SK-N-SH treated with all-trans-retinoic acid at 6 μM for 48 hours (cell line): ENCODE results near the gene LRIG2.
"Not testable (repeated sequence)": the region's sequence is repeated elsewhere in the genome, so short reads cannot be mapped to it uniquely, and the experiment has no call there.

ENCODE experiments used
- ATAC-seq: fragments of 200-7000 bp; cut with Tn5 transposase; 3 replicates; pipeline ENCODE4 v1.9.1; 2020; ENCODE audit warnings: mild to moderate bottlenecking, moderate library complexity
- ARNTL ChIP-seq: fragments of 450-650 bp; formaldehyde crosslinking; IDR thresholded peaks from 2 replicates; pipeline ENCODE4 v1.5.0; 2020; ENCODE audit warnings: low read depth, mild to moderate bottlenecking, moderate library complexity, borderline replicate concordance
- BACH2 ChIP-seq: fragments of 250-450 bp; sonication (Bioruptor Pico); IDR thresholded peaks from 2 replicates; pipeline ENCODE4 v1.9.0; 2021; ENCODE audit warnings: mild to moderate bottlenecking, borderline replicate concordance
- CREB5 ChIP-seq: fragments of 250-450 bp; sonication (Bioruptor Pico); IDR thresholded peaks from 2 replicates; pipeline ENCODE4 v1.5.1; 2020; ENCODE audit warnings: low read depth, mild to moderate bottlenecking, moderate library complexity
- CSRNP3 ChIP-seq: fragments of 250-450 bp; sonication (Bioruptor Pico); IDR thresholded peaks from 2 replicates; pipeline ENCODE4 v1.5.1; 2021; ENCODE audit warnings: mild to moderate bottlenecking, moderate library complexity
- ESRRG ChIP-seq: fragments of 250-450 bp; sonication (Bioruptor Pico); IDR thresholded peaks from 2 replicates; pipeline ENCODE4 v1.6.1; 2021; ENCODE audit warnings: mild to moderate bottlenecking
- GLIS3 ChIP-seq: fragments of 250-450 bp; sonication (Bioruptor Pico); IDR thresholded peaks from 2 replicates; pipeline ENCODE4 v1.5.0; 2020; ENCODE audit warnings: mild to moderate bottlenecking, moderate library complexity
- ISL1 ChIP-seq: fragments of 250-450 bp; sonication (Bioruptor Pico); IDR thresholded peaks from 2 replicates; pipeline ENCODE4 v2.1.2; 2022; ENCODE audit warnings: mild to moderate bottlenecking, moderate library complexity
- OSR1 ChIP-seq: fragments of 250-450 bp; sonication (Bioruptor Pico); IDR thresholded peaks from 2 replicates; pipeline ENCODE4 v1.8.0; 2022; ENCODE audit warnings: moderate library complexity, mild to moderate bottlenecking, inconsistent platforms
- PATZ1 ChIP-seq: fragments of 250-450 bp; sonication (Bioruptor Pico); IDR thresholded peaks from 2 replicates; pipeline ENCODE4 v1.8.0; 2020; ENCODE audit warnings: mild to moderate bottlenecking, moderate library complexity, borderline replicate concordance
- POU6F1 ChIP-seq: fragments of 250-450 bp; sonication (Bioruptor Pico); IDR thresholded peaks from 2 replicates; pipeline ENCODE4 v1.8.0; 2021; ENCODE audit warnings: low read depth, mild to moderate bottlenecking, moderate library complexity, borderline replicate concordance
- RARB ChIP-seq: fragments of 250-450 bp; sonication (Bioruptor Pico); IDR thresholded peaks from 2 replicates; pipeline ENCODE4 v1.8.0; 2021; ENCODE audit warnings: mild to moderate bottlenecking, moderate library complexity
- SNAI2 ChIP-seq: fragments of 250-450 bp; sonication (Bioruptor Pico); IDR thresholded peaks from 2 replicates; pipeline ENCODE4 v1.5.0; 2020; ENCODE audit warnings: mild to moderate bottlenecking, moderate library complexity
- TCF4 ChIP-seq: fragments of 250-450 bp; sonication (Bioruptor Pico); IDR thresholded peaks from 2 replicates; pipeline ENCODE4 v1.8.0; 2021; ENCODE audit warnings: mild to moderate bottlenecking, moderate library complexity, borderline replicate concordance
- TOX ChIP-seq: fragments of 250-450 bp; sonication (Bioruptor Pico); IDR thresholded peaks from 2 replicates; pipeline ENCODE4 v1.8.0; 2021; ENCODE audit warnings: mild to moderate bottlenecking, moderate library complexity, borderline replicate concordance
- TSHZ2 ChIP-seq: fragments of 250-450 bp; sonication (Bioruptor Pico); IDR thresholded peaks from 2 replicates; pipeline ENCODE4 v1.5.0; 2020; ENCODE audit warnings: mild to moderate bottlenecking, moderate library complexity
- ZC3H10 ChIP-seq: fragments of 250-450 bp; sonication (Bioruptor Pico); IDR thresholded peaks from 2 replicates; pipeline ENCODE4 v1.5.1; 2021; ENCODE audit warnings: mild to moderate bottlenecking, moderate library complexity
- ZFP3 ChIP-seq: fragments of 250-450 bp; sonication (Bioruptor Pico); IDR thresholded peaks from 2 replicates; pipeline ENCODE4 v1.5.0; 2020; ENCODE audit warnings: mild to moderate bottlenecking, moderate library complexity
- ZFP30 ChIP-seq: fragments of 450-650 bp; formaldehyde crosslinking; IDR thresholded peaks from 2 replicates; pipeline ENCODE4 v1.5.0; 2022; ENCODE audit warnings: mild to moderate bottlenecking, moderate library complexity
- ZNF565 ChIP-seq: fragments of 450-650 bp; formaldehyde crosslinking; conservative IDR thresholded peaks from 2 replicates; pipeline ENCODE4 v1.5.0; 2020; ENCODE audit warnings: low read depth, mild to moderate bottlenecking, moderate library complexity
- ZNF70 ChIP-seq: fragments of 450-650 bp; formaldehyde crosslinking; IDR thresholded peaks from 2 replicates; pipeline ENCODE4 v1.5.0; 2020; ENCODE audit warnings: mild to moderate bottlenecking, moderate library complexity
- ZNF8 ChIP-seq: fragments of 450-650 bp; formaldehyde crosslinking; IDR thresholded peaks from 2 replicates; pipeline ENCODE4 v1.5.0; 2020; ENCODE audit warnings: mild to moderate bottlenecking, moderate library complexity

LRIG2 gene

GRCh38 chr1:113153116-113153803, 80.3 kb downstream of the LRIG2 start (continued):
- TF ChIP-seq TSHZ2 (no peak), TOX (CRISPR knock-in tag) (no peak)

GRCh38 chr1:113156368-113156767, 83.4 kb downstream of the LRIG2 start:
- no peak for TF ChIP-seq CREB5 (CRISPR knock-in tag)
- no peak for TF ChIP-seq ZC3H10 (CRISPR knock-in tag)
- no peak for TF ChIP-seq ZNF565 (CRISPR knock-in tag)
- TF ChIP-seq ISL1: no peak
- no peak for TF ChIP-seq ARNTL (CRISPR knock-in tag)
- TF ChIP-seq ZFP30 (CRISPR knock-in tag): no peak
- no peak for TF ChIP-seq ZNF8
- TF ChIP-seq TCF4 (CRISPR knock-in tag): no peak
- TF ChIP-seq GLIS3 (CRISPR knock-in tag): no peak
- TF ChIP-seq TOX (CRISPR knock-in tag): no peak
- TF ChIP-seq BACH2 (CRISPR knock-in tag): no peak
- TF ChIP-seq CSRNP3 (CRISPR knock-in tag): no peak
- no peak for TF ChIP-seq POU6F1 (CRISPR knock-in tag)
- no peak for TF ChIP-seq ZNF70 (CRISPR knock-in tag)

GRCh38 chr1:113158743-113159142, 85.7 kb downstream of the LRIG2 start:
- ATAC-seq: not testable (repeated sequence)

More at GRCh38 chr1:113156368-113156767, 83.4 kb downstream of the LRIG2 start:
- ATAC-seq: no peak

- TF ChIP-seq ESRRG (CRISPR knock-in tag): no peak
- TF ChIP-seq ZFP3 (CRISPR knock-in tag): no peak
- TF ChIP-seq TOX (CRISPR knock-in tag): no peak
- no peak for ATAC-seq
Observed at GRCh38 chr1:113166473-113166872, 93.5 kb downstream of the LRIG2 start.

GRCh38 chr1:113168946-113169345, 95.9 kb downstream of the LRIG2 start:
- no peak for ATAC-seq
- TF ChIP-seq PATZ1 (CRISPR knock-in tag): no peak
- no peak for TF ChIP-seq RARB (CRISPR knock-in tag)
- TF ChIP-seq CREB5 (CRISPR knock-in tag): no peak
- TF ChIP-seq ZNF565 (CRISPR knock-in tag): no peak
- no peak for TF ChIP-seq SNAI2 (CRISPR knock-in tag)
- no peak for TF ChIP-seq ZFP3 (CRISPR knock-in tag)
- TF ChIP-seq TSHZ2: no peak
- no peak for TF ChIP-seq TOX (CRISPR knock-in tag)
- no peak for TF ChIP-seq OSR1 (CRISPR knock-in tag)
- TF ChIP-seq GLIS3 (CRISPR knock-in tag): no peak
- no peak for TF ChIP-seq ISL1
